NCI-H2171 (cell line): ENCODE measurements around the gene RHOXF1.
"Not testable (repeated sequence)": the region's sequence is repeated elsewhere in the genome, so short reads cannot be mapped to it uniquely, and the experiment has no call there.

Source experiments
- DNase-seq: peaks from one replicate; lab custom pipeline; 2025; lab: John Stamatoyannopoulos, UW

RHOXF1 gene

GRCh38 chrX:120115438-120115963 lies at the start of gene RHOXF1:
RHOXF1 (minus strand) TSS chrX:120115913; CDS start chrX:120115862, 51 bp downstream.
- no peak for DNase-seq

GRCh38 chrX:120159086-120159485 lies 43.4 kb upstream of the RHOXF1 start:
- not testable (repeated sequence) for DNase-seq

- not testable (repeated sequence) for DNase-seq
These were observed 42.6 kb upstream of the RHOXF1 start, which contains the start of gene RHOXF2 for GRCh38 chrX:120158313-120158712. RHOXF2 (plus strand) TSS chrX:120158613; CDS start chrX:120158751, 138 bp downstream.

- DNase-seq = not testable (repeated sequence)
These were observed 34.5 kb upstream of the RHOXF1 start for GRCh38 chrX:120150109-120150744.

- no peak for DNase-seq
These were observed 31.8 kb upstream of the RHOXF1 start for GRCh38 chrX:120147537-120147936.

- not testable (repeated sequence) for DNase-seq
These were observed 30.6 kb upstream of the RHOXF1 start for GRCh38 chrX:120146323-120146722.

GRCh38 chrX:120145295-120145925 lies 29.7 kb upstream of the RHOXF1 start:
- DNase-seq = no peak

GRCh38 chrX:120144178-120144844 lies 28.6 kb upstream of the RHOXF1 start:
- no peak for DNase-seq

- DNase-seq = no peak
These were observed 24.7 kb upstream of the RHOXF1 start for GRCh38 chrX:120140293-120140981.

GRCh38 chrX:120137439-120137838 lies 21.7 kb upstream of the RHOXF1 start:
- no peak for DNase-seq

GRCh38 chrX:120136840-120137239 lies 21.1 kb upstream of the RHOXF1 start:
- no peak for DNase-seq

- DNase-seq = no peak
These were observed 20.4 kb upstream of the RHOXF1 start for GRCh38 chrX:120136128-120136527.

GRCh38 chrX:120128306-120128846 lies 12.7 kb upstream of the RHOXF1 start:
- DNase-seq = not testable (repeated sequence)

GRCh38 chrX:120125444-120125843 lies 9.7 kb upstream of the RHOXF1 start:
- DNase-seq = no peak

- no peak for DNase-seq
These were observed 4.5 kb upstream of the RHOXF1 start for GRCh38 chrX:120120223-120120622.

GRCh38 chrX:120111611-120112010 lies 4.1 kb downstream of the RHOXF1 start:
- DNase-seq = no peak

- DNase-seq = no peak
These were observed 6.3 kb downstream of the RHOXF1 start for GRCh38 chrX:120109378-120109777.

- DNase-seq = not testable (repeated sequence)
These were observed 11.0 kb downstream of the RHOXF1 start for GRCh38 chrX:120104707-120105106.

- DNase-seq = not testable (repeated sequence)
These were observed 14.7 kb downstream of the RHOXF1 start for GRCh38 chrX:120101057-120101456.

GRCh38 chrX:120090208-120090607 lies 25.5 kb downstream of the RHOXF1 start:
- DNase-seq = no peak

GRCh38 chrX:120087289-120088017 lies 28.3 kb downstream of the RHOXF1 start:
- no peak for DNase-seq
